H1 (cell line): ENCODE results near the gene TBC1D9. TPM values are rescaled to one million over a fixed set of nuclear protein-coding genes. Genes with fewer than 3 reads are reported as not detected.

Source experiments
- CEBPB ChIP-seq: IDR thresholded peaks from 2 replicates; pipeline ENCODE4 v1.6.1; 2012; ENCODE audit warnings: low read depth, low read length
- CHD1 ChIP-seq: IDR thresholded peaks from 2 replicates; pipeline ENCODE4 v1.6.1; 2012; ENCODE audit warnings: low read depth, low read length, improper control_type of control experiment
- CTBP2 ChIP-seq: IDR thresholded peaks from 2 replicates; pipeline ENCODE4 v1.7.0; 2011; ENCODE audit warnings: borderline replicate concordance, mild to moderate bottlenecking, moderate library complexity, mixed read lengths, low read length; ENCODE audit not compliant: insufficient read depth, insufficient read length
- KDM4A ChIP-seq: IDR thresholded peaks from one replicate; pipeline ENCODE4 v1.7.1; 2012; ENCODE audit warnings: low read depth, mild to moderate bottlenecking, moderate library complexity, low read length, inconsistent platforms; ENCODE audit not compliant: severe bottlenecking
- KDM5A ChIP-seq: fragments of 200-600 bp; IDR thresholded peaks from 2 replicates; pipeline ENCODE4 v1.7.1; 2012; ENCODE audit warnings: mild to moderate bottlenecking, low read length, inconsistent platforms, mixed read lengths
- POLR2AphosphoS5 ChIP-seq: IDR thresholded peaks from 2 replicates; pipeline ENCODE4 v1.6.1; 2011; ENCODE audit warnings: low read depth, low read length
- POU5F1 ChIP-seq: IDR thresholded peaks from 2 replicates; pipeline ENCODE4 v1.6.1; 2011; ENCODE audit warnings: low read depth, mild to moderate bottlenecking, low read length, moderate library complexity
- RBBP5 ChIP-seq: IDR thresholded peaks from 2 replicates; pipeline ENCODE4 v1.7.1; 2012; ENCODE audit warnings: low read depth, mild to moderate bottlenecking, inconsistent platforms, low read length, moderate library complexity, borderline replicate concordance
- SIRT6 ChIP-seq: IDR thresholded peaks from one replicate; pipeline ENCODE4 v1.7.1; 2012; ENCODE audit warnings: low read length, inconsistent platforms
- SP1 ChIP-seq: IDR thresholded peaks from 2 replicates; pipeline ENCODE4 v1.6.1; 2011; ENCODE audit warnings: low read depth, low read length
- SP4 ChIP-seq: IDR thresholded peaks from 2 replicates; pipeline ENCODE4 v1.6.1; 2012; ENCODE audit warnings: low read length, inconsistent platforms
- polyA plus RNA-seq, 7 experiments: library from polyadenylated mRNA; depleted of rRNA in 3 of 7; stranded (reverse) in 5 of 7; unstranded in 2 of 7; fragments of >200 nt in 5 of 7; fragments of 200-250 nt in 2 of 7; gene quantifications; 1 replicate in 5 of 7; 2 replicates in 1 of 7; 4 replicates in 1 of 7; pipeline versions ENCODE4 v1.2.1 to v1.2.3, GENCODE V29; 2011 to 2013; ENCODE audit warnings: missing spikeins in 2 of 7, mixed read lengths in 2 of 7
- total RNA-seq: library from RNA; stranded (reverse); fragmentation: NEBNext Ultra II Directional; extraction: Animal tissue kit (Norgen Biotek cat#: 25700); gene quantifications from 2 replicates; pipeline ENCODE4 v1.2.1, GENCODE V29; 2021
- TF ChIP-seq, protein P1 (sequence below): IDR thresholded peaks from 2 replicates; pipeline ENCODE4 v1.6.1; 2011; ENCODE audit warnings: low read depth, mild to moderate bottlenecking, low read length; ENCODE audit not compliant: insufficient read depth
- TF ChIP-seq, protein P2 (sequence below): IDR thresholded peaks from 2 replicates; pipeline ENCODE4 v1.6.1; 2012; ENCODE audit warnings: inconsistent platforms

Gene TBC1D9
- total and polyA plus RNA-seq, 2 of the 8 experiments (the other 6 are each of a cell fraction or from before 2014, with no cell fraction given) = 0.94 to 1.0 TPM

DNA sequence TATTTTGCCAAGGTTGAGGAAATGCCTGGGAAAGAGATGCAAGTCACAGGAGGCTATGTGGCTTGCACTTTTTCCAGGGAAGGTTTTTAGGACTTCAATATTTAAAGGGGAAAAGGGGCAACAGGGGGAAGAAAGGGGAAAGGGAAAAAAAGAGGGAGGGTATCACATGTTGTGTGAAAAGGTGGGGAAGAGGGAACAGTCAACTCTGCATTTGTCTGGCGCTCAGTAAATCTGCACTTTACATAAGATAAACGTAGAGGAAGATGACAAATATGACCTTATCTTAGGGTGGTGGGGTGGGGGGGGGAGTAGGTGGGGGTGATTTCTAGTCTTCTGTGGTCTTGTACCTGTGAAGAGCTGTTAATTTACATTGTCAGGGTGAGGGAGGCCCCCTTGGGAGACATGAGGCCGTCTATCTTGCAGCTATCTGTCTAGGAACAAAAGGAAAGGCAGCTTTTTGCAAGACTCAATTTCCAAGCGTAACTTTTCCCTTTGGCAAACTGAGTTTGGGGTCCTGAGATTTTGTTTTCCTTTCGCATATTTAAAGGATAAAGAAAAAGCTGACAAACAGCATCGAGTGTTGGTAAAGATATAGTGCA lies 115.9 kb downstream of the TBC1D9 start (continued):
- TF ChIP-seq, protein P1, sequence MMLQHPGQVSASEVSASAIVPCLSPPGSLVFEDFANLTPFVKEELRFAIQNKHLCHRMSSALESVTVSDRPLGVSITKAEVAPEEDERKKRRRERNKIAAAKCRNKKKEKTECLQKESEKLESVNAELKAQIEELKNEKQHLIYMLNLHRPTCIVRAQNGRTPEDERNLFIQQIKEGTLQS = no peak
- TF ChIP-seq KDM4A (no peak), CTBP2 (no peak), CHD1 (no peak), SP1 (no peak), SP4 (no peak), KDM5A (no peak), CEBPB (no peak), POLR2AphosphoS5 (no peak), RBBP5 (no peak), SIRT6 (no peak), POU5F1 (no peak)
- TF ChIP-seq, protein P2, sequence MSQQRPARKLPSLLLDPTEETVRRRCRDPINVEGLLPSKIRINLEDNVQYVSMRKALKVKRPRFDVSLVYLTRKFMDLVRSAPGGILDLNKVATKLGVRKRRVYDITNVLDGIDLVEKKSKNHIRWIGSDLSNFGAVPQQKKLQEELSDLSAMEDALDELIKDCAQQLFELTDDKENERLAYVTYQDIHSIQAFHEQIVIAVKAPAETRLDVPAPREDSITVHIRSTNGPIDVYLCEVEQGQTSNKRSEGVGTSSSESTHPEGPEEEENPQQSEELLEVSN = no peak
- TF ChIP-seq, all 59 proteins: peak for 0
